H1 (cell line): ENCODE data around the gene MAGEA9B. TPM values are rescaled to one million over a fixed set of nuclear protein-coding genes. Genes with fewer than 3 reads are reported as not detected.

Experiments used
- CEBPB ChIP-seq: IDR thresholded peaks from 2 replicates; pipeline ENCODE4 v1.6.1; 2012; ENCODE audit warnings: low read depth, low read length
- EP300 ChIP-seq, 2 experiments: IDR thresholded peaks; 1 replicate in 1 of 2; 2 replicates in 1 of 2; pipeline ENCODE4 v1.6.1; 2011 to 2012; ENCODE audit warnings: low read depth in 2 of 2, low read length in 2 of 2, mild to moderate bottlenecking in 2 of 2, borderline replicate concordance in 1 of 2, inconsistent platforms in 1 of 2, moderate library complexity in 1 of 2
- MAFK ChIP-seq: IDR thresholded peaks from 2 replicates; pipeline ENCODE4 v1.6.1; 2012; ENCODE audit warnings: low read depth, mild to moderate bottlenecking, improper control_type of control experiment, low read length
- TAF7 ChIP-seq: optimal IDR thresholded peaks from 2 replicates; pipeline ENCODE3; 2011; ENCODE audit warnings: low read depth, mild to moderate bottlenecking, inconsistent platforms, low read length, moderate library complexity, borderline replicate concordance
- polyA plus RNA-seq, 7 experiments: library from polyadenylated mRNA; depleted of rRNA in 3 of 7; stranded (reverse) in 5 of 7; unstranded in 2 of 7; fragments of >200 nt in 5 of 7; fragments of 200-250 nt in 2 of 7; gene quantifications; 1 replicate in 5 of 7; 2 replicates in 1 of 7; 4 replicates in 1 of 7; pipeline versions ENCODE4 v1.2.1 to v1.2.3, GENCODE V29; 2011 to 2013; ENCODE audit warnings: missing spikeins in 2 of 7, mixed read lengths in 2 of 7
- total RNA-seq: library from RNA; stranded (reverse); fragmentation: NEBNext Ultra II Directional; extraction: Animal tissue kit (Norgen Biotek cat#: 25700); gene quantifications from 2 replicates; pipeline ENCODE4 v1.2.1, GENCODE V29; 2021
- TF ChIP-seq, protein P1 (sequence below): fragments of 300-600 bp; sonication (generic); IDR thresholded peaks from 2 replicates; pipeline ENCODE4 v1.7.1; 2012; ENCODE audit warnings: low read length, moderate library complexity, mild to moderate bottlenecking, inconsistent platforms; ENCODE audit not compliant: insufficient replicate concordance
- TF ChIP-seq, protein P2 (sequence below): IDR thresholded peaks from 2 replicates; pipeline ENCODE4 v1.6.1; 2012; ENCODE audit warnings: low read length, inconsistent platforms

MAGEA9B gene
- total and polyA plus RNA-seq, 2 of the 8 experiments (the other 6 are each of a cell fraction or from before 2014, with no cell fraction given), result 0.06 TPM; not detected in 1

DNA sequence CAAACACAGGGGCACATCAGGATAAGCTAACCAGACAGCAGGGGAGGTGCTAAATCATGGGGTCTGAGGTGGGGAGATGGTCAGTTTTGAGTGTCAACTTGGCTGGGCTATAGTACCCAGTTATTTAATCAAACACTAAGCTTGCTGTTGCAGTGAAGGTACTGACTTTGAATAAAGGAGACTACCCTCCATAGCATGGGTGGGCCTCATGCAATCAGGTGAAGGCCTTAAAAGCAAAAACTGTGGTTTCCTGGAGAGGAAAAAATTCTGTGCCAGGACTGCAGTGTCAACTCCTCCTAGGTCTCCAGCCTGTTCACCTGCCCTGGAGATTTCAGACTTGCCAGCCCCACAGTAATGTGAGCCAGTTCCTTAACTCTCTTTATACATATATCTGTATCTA, 20.4 kb upstream of the MAGEA9B start (continued):
- TF ChIP-seq, protein P1, sequence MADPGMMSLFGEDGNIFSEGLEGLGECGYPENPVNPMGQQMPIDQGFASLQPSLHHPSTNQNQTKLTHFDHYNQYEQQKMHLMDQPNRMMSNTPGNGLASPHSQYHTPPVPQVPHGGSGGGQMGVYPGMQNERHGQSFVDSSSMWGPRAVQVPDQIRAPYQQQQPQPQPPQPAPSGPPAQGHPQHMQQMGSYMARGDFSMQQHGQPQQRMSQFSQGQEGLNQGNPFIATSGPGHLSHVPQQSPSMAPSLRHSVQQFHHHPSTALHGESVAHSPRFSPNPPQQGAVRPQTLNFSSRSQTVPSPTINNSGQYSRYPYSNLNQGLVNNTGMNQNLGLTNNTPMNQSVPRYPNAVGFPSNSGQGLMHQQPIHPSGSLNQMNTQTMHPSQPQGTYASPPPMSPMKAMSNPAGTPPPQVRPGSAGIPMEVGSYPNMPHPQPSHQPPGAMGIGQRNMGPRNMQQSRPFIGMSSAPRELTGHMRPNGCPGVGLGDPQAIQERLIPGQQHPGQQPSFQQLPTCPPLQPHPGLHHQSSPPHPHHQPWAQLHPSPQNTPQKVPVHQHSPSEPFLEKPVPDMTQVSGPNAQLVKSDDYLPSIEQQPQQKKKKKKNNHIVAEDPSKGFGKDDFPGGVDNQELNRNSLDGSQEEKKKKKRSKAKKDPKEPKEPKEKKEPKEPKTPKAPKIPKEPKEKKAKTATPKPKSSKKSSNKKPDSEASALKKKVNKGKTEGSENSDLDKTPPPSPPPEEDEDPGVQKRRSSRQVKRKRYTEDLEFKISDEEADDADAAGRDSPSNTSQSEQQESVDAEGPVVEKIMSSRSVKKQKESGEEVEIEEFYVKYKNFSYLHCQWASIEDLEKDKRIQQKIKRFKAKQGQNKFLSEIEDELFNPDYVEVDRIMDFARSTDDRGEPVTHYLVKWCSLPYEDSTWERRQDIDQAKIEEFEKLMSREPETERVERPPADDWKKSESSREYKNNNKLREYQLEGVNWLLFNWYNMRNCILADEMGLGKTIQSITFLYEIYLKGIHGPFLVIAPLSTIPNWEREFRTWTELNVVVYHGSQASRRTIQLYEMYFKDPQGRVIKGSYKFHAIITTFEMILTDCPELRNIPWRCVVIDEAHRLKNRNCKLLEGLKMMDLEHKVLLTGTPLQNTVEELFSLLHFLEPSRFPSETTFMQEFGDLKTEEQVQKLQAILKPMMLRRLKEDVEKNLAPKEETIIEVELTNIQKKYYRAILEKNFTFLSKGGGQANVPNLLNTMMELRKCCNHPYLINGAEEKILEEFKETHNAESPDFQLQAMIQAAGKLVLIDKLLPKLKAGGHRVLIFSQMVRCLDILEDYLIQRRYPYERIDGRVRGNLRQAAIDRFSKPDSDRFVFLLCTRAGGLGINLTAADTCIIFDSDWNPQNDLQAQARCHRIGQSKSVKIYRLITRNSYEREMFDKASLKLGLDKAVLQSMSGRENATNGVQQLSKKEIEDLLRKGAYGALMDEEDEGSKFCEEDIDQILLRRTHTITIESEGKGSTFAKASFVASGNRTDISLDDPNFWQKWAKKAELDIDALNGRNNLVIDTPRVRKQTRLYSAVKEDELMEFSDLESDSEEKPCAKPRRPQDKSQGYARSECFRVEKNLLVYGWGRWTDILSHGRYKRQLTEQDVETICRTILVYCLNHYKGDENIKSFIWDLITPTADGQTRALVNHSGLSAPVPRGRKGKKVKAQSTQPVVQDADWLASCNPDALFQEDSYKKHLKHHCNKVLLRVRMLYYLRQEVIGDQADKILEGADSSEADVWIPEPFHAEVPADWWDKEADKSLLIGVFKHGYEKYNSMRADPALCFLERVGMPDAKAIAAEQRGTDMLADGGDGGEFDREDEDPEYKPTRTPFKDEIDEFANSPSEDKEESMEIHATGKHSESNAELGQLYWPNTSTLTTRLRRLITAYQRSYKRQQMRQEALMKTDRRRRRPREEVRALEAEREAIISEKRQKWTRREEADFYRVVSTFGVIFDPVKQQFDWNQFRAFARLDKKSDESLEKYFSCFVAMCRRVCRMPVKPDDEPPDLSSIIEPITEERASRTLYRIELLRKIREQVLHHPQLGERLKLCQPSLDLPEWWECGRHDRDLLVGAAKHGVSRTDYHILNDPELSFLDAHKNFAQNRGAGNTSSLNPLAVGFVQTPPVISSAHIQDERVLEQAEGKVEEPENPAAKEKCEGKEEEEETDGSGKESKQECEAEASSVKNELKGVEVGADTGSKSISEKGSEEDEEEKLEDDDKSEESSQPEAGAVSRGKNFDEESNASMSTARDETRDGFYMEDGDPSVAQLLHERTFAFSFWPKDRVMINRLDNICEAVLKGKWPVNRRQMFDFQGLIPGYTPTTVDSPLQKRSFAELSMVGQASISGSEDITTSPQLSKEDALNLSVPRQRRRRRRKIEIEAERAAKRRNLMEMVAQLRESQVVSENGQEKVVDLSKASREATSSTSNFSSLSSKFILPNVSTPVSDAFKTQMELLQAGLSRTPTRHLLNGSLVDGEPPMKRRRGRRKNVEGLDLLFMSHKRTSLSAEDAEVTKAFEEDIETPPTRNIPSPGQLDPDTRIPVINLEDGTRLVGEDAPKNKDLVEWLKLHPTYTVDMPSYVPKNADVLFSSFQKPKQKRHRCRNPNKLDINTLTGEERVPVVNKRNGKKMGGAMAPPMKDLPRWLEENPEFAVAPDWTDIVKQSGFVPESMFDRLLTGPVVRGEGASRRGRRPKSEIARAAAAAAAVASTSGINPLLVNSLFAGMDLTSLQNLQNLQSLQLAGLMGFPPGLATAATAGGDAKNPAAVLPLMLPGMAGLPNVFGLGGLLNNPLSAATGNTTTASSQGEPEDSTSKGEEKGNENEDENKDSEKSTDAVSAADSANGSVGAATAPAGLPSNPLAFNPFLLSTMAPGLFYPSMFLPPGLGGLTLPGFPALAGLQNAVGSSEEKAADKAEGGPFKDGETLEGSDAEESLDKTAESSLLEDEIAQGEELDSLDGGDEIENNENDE, result no peak
- TF ChIP-seq EP300 (IDR thresholded peaks at IDR 0.05; ENCODE audit: borderline replicate concordance in 1 of 2, low read depth in 2 of 2, low read length in 2 of 2) (no peak), TAF7 (no peak), MAFK (no peak), CEBPB (no peak)
- TF ChIP-seq, protein P2, sequence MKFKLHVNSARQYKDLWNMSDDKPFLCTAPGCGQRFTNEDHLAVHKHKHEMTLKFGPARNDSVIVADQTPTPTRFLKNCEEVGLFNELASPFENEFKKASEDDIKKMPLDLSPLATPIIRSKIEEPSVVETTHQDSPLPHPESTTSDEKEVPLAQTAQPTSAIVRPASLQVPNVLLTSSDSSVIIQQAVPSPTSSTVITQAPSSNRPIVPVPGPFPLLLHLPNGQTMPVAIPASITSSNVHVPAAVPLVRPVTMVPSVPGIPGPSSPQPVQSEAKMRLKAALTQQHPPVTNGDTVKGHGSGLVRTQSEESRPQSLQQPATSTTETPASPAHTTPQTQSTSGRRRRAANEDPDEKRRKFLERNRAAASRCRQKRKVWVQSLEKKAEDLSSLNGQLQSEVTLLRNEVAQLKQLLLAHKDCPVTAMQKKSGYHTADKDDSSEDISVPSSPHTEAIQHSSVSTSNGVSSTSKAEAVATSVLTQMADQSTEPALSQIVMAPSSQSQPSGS, result no peak
